H1 (cell line): ENCODE results near the gene OBSCN. TPM values are rescaled to one million over a fixed set of nuclear protein-coding genes. Genes with fewer than 3 reads are reported as not detected.

Experiments used
- CHD1 ChIP-seq: IDR thresholded peaks from 2 replicates; pipeline ENCODE4 v1.6.1; 2012; ENCODE audit warnings: low read depth, low read length, improper control_type of control experiment
- TAF1 ChIP-seq: IDR thresholded peaks from 2 replicates; pipeline ENCODE4 v1.6.1; 2011; ENCODE audit warnings: mild to moderate bottlenecking, low read depth, low read length
- polyA plus RNA-seq, 7 experiments: library from polyadenylated mRNA; depleted of rRNA in 3 of 7; stranded (reverse) in 5 of 7; unstranded in 2 of 7; fragments of >200 nt in 5 of 7; fragments of 200-250 nt in 2 of 7; gene quantifications; 1 replicate in 5 of 7; 2 replicates in 1 of 7; 4 replicates in 1 of 7; pipeline versions ENCODE4 v1.2.1 to v1.2.3, GENCODE V29; 2011 to 2013; ENCODE audit warnings: missing spikeins in 2 of 7, mixed read lengths in 2 of 7
- total RNA-seq: library from RNA; stranded (reverse); fragmentation: NEBNext Ultra II Directional; extraction: Animal tissue kit (Norgen Biotek cat#: 25700); gene quantifications from 2 replicates; pipeline ENCODE4 v1.2.1, GENCODE V29; 2021

The OBSCN gene
- total and polyA plus RNA-seq, 2 of the 8 experiments (the other 6 are each of a cell fraction or from before 2014, with no cell fraction given), result 7.5 to 28.4 TPM

GRCh38 chr1:228366866-228367741 lies 159.3 kb downstream of the OBSCN start (continued):
- TF ChIP-seq TAF1 (no peak), CHD1 (no peak)
